Hepatocyte (in vitro differentiated cells): Measurements from ENCODE around the gene USP1.

Source experiments
- EZH2phosphoT487 ChIP-seq: fragments of 200-600 bp; sonication (generic); IDR thresholded peaks from one replicate; pipeline ENCODE4 v1.6.1; 2018; ENCODE audit warnings: antibody characterized with exemption, mild to moderate bottlenecking, low read depth, moderate library complexity; ENCODE audit not compliant: unreplicated experiment, severe bottlenecking
- TF ChIP-seq, protein P1 (sequence below): fragments of 200-600 bp; sonication (generic); IDR thresholded peaks from 2 replicates; pipeline ENCODE4 v1.5.1; 2016; ENCODE audit warnings: antibody characterized with exemption, mild to moderate bottlenecking; ENCODE audit not compliant: poor library complexity

DNA sequence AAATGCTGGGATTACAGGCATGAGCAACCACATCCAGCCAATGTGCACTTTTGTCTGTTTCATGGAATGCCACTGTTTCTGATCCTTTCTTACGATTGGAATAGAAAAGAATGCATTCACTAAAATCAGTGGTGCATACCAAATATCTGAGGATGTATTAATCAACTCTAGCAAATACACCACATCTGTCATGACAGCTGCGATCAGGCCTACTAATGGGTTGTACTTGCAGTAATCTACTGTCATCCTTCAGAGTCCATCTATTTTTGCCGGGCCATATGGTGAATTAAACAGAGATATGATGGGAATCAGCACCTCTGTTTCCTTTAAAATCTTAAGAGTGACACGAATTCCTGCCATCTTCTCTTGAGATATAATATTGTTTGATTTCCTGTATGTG is 8.5 kb upstream of the USP1 start:
- TF ChIP-seq, protein P1, sequence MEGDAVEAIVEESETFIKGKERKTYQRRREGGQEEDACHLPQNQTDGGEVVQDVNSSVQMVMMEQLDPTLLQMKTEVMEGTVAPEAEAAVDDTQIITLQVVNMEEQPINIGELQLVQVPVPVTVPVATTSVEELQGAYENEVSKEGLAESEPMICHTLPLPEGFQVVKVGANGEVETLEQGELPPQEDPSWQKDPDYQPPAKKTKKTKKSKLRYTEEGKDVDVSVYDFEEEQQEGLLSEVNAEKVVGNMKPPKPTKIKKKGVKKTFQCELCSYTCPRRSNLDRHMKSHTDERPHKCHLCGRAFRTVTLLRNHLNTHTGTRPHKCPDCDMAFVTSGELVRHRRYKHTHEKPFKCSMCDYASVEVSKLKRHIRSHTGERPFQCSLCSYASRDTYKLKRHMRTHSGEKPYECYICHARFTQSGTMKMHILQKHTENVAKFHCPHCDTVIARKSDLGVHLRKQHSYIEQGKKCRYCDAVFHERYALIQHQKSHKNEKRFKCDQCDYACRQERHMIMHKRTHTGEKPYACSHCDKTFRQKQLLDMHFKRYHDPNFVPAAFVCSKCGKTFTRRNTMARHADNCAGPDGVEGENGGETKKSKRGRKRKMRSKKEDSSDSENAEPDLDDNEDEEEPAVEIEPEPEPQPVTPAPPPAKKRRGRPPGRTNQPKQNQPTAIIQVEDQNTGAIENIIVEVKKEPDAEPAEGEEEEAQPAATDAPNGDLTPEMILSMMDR, result no peak
- TF ChIP-seq EZH2phosphoT487, result no peak
